ENCODE results near the gene GRK5.

Gene GRK5

DNA sequence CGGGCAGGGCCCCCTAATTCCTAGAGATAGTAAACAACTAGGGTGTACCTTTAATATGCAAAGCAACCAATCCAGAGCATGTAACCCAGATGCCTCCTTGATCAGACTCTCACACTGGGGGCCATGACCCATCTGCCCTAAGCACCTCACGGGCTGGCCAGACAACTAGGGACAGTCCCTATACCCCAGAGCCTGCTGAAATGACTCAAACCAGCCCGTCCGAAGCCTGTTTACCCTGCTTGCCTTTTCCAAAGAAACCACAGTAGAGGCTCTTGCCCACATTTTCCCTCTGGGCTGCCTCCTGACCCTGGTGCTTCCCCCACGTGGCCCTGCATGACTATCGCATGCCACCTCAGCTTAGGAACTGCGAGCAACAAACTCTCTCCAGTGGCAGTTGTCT lies 288.9 kb downstream of the GRK5 start:
- in situ Hi-C loops (cut with MboI; ENCODE audit: low sequenced_read_pairs): no loop called here

DNA sequence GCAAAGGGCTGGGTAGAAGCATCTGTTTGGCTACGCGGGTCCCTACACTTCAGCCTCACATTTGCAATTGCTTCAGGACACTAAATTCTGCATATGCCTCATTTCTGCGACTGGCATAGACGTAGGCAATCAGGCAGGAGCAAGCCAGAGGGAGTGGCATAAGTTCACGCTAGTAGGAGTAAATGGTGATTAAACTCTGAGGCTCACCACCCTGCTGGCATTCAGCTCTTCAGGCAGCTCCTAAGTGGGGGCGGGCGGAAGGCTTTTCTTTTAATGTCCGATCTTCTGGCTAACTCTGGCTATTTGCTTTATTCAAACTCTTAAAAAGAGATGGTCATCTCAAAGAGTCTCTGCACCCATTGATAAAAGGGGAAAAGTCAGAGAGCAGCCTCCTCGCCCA lies 289.9 kb downstream of the GRK5 start:
- in situ Hi-C loops (cut with MboI; ENCODE audit: low sequenced_read_pairs): no loop called here

DNA sequence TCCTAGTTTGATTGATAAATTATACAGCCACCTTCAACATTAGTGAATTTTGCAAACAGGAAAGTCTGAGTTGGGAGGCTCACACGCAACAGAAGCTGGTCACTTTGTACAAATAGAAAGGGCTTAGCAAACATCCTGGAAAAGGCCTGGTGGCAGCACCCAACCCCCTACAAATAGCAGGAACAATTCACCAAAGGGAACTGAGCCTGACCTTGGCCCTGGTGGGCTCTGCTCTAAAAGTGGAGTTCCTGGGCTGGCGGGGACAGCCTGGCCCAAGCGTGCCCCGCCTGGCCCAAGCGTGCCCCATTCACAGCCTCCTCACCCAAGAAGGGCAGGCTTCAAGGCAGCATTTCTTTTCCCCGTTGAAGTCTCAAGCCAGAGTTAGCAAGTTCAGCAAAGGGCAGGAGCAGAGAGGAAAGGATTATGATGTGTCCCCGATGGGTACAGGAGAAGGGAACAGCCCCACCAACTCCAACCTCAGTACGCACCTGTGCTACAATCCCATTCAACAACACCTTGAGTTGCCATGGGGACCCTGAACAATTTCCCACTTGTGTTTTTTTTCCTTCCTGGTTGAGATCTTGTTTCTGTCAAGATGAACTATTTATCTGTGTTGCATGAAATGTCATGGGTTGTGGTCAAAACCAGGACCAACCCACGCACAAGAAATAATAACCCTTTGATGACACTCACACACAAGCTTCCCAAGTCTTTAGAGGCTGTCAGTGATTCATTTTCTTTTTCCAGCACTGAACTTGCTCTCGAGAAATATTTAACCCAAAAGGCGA lies 291.7 kb downstream of the GRK5 start:
- in situ Hi-C loops (cut with MboI; ENCODE audit: low sequenced_read_pairs): no loop called here

DNA sequence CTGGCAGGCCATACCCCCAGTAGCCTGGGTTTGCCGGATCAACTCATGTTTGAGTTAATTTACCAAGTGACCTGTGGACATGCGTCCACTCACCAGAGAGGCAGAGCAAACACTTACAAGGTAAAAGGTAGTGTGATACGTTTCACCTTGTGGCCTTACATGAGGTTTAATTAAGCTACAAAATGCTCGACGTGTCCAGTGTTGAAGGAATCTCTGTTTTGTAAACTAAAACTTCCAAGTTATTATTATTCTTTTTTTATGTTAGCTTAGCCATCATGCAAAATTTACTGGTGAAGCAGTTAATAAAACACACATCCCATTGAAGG lies 292.3 kb downstream of the GRK5 start:
- in situ Hi-C loops (cut with MboI; ENCODE audit: low sequenced_read_pairs): no loop called here

DNA sequence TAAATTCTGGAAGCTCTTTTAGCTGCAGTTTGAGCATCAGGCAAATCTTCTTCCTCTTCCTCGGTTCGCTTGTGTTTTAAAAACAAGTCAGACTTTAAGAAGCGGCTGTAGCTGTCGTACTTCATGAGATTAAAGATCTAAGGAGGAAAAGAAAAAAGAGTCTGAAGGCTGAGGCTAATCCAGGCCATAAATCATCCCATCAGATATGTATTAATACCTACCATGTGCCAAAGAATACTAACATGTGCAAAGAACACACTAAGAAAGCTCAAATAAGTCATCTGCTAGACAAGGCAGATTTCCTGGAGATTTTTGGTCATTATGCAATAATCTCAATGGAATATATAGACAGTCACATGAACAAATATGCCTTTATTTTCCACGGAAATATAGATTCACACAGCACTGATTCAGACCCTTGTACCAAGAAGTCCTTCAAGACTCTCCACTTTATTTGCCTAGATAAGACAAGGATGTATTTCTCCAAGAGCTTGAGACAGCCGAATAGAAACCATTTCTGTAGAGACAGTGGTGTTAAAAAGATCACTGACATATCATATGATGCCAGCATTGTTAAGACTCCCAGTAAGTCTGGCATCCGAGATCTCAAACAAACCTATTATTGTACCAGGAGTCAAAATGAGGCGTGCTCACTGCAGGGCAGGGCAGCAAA lies 292.9 kb downstream of the GRK5 start:
- in situ Hi-C loops (cut with MboI; ENCODE audit: low sequenced_read_pairs): no loop called here

DNA sequence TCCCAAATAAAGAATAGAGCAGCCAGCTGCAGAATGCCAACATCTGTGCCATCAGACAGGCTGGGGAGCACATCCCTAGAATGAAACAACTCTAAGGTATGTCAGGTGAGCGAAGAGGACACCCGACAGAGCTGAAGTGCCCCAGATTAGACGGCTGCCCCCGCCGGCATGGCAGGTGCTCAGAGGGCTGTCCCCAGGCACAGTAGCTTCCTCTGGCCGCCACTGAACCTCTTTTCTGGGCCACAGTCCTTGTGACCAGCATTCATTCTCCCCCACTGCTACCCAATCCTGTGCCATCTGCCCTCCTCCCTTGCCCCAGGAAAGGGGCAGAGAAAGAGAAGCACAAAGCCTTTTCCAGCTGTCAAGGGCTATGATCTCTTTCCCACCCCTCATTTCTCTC lies 293.4 kb downstream of the GRK5 start:
- in situ Hi-C loops (cut with MboI; ENCODE audit: low sequenced_read_pairs): no loop called here

DNA sequence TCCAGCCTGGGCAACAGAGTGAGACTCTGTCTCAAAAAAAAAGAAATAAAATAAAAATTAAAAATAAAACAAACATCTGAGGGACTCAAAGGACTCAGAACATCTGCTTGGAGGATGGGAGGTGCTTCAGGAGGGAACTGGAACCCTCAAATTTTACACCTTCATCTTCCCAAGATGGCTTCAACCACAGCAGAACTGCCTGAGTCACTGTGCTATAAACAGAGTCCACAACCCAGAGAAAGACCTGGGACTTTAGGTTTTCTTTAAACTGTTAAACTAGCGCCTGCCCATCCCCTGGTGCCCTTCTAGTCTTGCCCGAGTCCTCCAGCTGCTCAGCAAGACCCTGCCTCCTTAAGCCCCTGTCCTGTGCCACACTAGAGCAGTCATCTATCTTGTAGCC lies 294.3 kb downstream of the GRK5 start:
- in situ Hi-C loops (cut with MboI; ENCODE audit: low sequenced_read_pairs): no loop called here

DNA sequence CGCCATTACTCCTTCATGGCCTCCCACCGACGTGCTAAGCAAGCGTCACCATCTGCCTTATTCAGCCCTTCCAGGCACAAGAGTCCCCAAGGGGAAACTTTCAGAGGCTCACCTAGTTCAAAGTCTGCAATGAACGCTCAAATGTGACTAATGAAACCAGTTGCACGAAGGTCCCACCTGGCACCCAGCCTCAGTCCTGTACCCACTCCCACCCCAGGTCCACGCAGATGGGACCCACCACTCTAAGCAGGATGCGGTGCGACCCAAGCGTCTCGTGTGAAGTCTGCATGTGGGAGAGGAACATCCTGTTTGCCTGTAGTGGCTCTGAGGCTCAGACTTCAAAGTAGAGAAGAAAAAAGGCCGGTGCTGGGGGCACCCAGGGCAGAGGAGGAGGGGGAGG lies 294.8 kb downstream of the GRK5 start:
- in situ Hi-C loops (cut with MboI; ENCODE audit: low sequenced_read_pairs): no loop called here

DNA sequence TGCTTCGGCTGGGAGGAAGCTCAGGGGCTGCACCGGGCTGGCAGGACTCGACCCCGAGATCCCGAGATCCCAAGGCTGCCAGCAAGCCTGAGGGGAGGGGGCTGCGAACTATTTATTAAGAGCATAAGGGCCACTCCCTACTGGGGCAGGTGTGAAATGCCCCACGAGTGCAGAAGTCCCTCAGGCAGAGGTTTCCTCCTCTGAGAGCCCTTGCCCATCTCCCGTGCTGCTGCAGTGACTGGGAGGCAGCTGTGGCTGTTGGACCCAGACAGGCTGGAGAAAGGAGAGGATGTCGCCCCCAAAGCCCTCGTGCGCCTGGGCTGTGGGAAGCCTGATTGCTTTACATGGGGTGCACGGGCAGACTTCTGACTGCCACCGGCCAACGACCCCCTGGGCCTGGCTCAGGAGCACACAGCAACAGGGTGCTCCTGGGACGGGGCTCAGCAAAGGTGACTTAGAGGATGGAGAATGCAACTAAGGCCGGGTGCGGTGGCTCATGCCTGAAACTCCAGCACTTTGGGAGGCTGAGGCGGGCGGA lies 295.3 kb downstream of the GRK5 start:
- in situ Hi-C loops (cut with MboI; ENCODE audit: low sequenced_read_pairs): no loop called here

DNA sequence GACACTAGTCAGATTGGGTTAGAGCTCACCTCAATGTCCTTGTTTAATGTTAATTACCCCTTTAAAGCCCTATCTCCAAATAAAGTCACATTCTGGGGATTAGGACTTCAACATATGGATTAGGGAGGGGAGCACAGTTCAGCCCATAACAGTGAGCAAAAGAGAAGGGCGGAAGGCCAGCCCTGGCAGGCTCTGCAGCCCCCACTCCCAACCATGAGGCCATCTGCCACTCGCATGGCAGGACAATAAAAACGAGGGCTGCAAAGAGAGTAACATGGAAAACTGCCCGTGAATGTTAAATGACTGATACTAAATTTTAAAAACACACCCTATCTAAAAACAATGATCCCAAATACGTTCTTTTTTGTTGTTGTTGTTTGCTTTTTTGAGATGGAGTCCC lies 296.4 kb downstream of the GRK5 start:
- in situ Hi-C loops (cut with MboI; ENCODE audit: low sequenced_read_pairs): no loop called here

DNA sequence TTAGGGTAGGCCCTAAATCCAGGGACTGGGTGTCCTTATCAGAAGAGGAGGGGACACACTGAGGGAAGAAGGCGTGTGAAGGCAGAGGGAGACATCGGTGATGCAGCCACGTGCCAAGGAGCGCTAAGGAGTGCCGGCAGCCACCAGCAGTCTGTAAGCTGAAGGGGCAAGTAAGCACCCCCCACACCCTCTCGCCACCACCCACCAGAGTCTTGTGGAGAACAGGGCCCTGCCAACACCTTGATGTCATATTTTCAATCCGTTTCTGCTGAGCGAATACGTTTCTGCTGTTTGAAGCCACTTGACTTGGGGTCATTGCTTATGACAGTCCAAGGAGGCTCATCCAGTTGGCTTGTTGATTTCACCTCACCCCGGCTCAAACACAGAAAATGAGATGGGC lies 297.3 kb downstream of the GRK5 start:
- in situ Hi-C loops (cut with MboI; ENCODE audit: low sequenced_read_pairs): no loop called here

DNA sequence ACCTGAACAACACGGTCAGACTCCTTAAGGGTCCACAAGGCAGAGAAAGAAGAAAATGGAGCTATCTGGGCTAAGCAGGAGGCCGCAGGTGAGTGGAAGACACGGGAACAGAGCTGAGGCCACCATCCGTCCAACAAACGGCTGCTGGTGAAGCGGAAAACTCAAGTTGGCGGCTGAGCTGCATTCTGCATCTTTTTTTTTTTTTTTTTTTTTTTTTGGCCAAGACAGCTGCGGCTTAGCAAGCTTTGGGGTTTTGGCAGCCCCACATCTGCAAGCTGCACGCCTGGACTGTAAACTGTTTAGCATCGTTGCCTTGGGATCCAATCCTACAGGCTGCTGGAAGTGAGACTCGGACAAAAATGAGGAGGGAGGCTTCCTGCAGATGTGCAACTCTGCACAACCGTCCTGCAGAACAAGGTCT lies 297.8 kb downstream of the GRK5 start:
- in situ Hi-C loops (cut with MboI; ENCODE audit: low sequenced_read_pairs): no loop called here

Data from hTERT RPE-1 (cell line).